Measurements from ENCODE around the gene EID2.

GRCh38 chr19:39506598-39506943 lies 33.4 kb downstream of the EID2 start:
- TF ChIP-seq CTCF (IDR thresholded peaks at IDR 0.05) = no peak
- TF ChIP-seq EZH2phosphoT487 (IDR thresholded peaks at IDR 0.05) = no peak
